IMR-90 (cell line): Measurements from ENCODE around the gene HOXA7. TPM values are rescaled to one million over a fixed set of nuclear protein-coding genes. Genes with fewer than 3 reads are reported as not detected.

Source experiments
- CTCF ChIP-seq: conservative IDR thresholded peaks from 2 replicates; pipeline ENCODE4 v1.5.1; 2012; ENCODE audit warnings: mild to moderate bottlenecking, low read depth, low read length, improper control_type of control experiment
- NFE2L2 ChIP-seq: fragments of 150-350 bp; IDR thresholded peaks from 2 replicates; pipeline ENCODE4 v1.6.1; 2016; ENCODE audit warnings: low read depth, mild to moderate bottlenecking, low read length
- SMC3 ChIP-seq: fragments of 150-350 bp; IDR thresholded peaks from 2 replicates; pipeline ENCODE4 v1.6.1; 2016; ENCODE audit warnings: low read depth, mild to moderate bottlenecking, antibody characterized with exemption, low read length, moderate library complexity
- polyA plus RNA-seq, 3 experiments: library from polyadenylated mRNA; depleted of rRNA; stranded (reverse); fragments of >200 nt; gene quantifications; 2 replicates each; pipeline ENCODE4 v1.2.3, GENCODE V29; 2012; ENCODE audit warnings: low replicate concordance in 1 of 3
- total RNA-seq: library from RNA; depleted of rRNA; stranded (reverse); fragments of >200 nt; gene quantifications from 2 replicates; pipeline ENCODE4 v1.2.3, GENCODE V29; 2012

HOXA7 gene
- total and polyA plus RNA-seq, 2 of the 4 experiments (the other 2 are of a cell fraction), result 0.18 to 1.7 TPM

GRCh38 chr7:27125986-27126394 is 30.5 kb downstream of the HOXA7 start (continued):
- TF ChIP-seq CTCF (no peak), NFE2L2 (no peak), SMC3 (no peak)
